Activated CD4-positive, alpha-beta T cell treated with anti-CD3 and anti-CD28 coated beads for 36 hours (primary cell): ENCODE data around the gene CFL1. TPM values are rescaled to one million over a fixed set of nuclear protein-coding genes. Genes with fewer than 3 reads are reported as not detected.

Experiments
- ATAC-seq: fragments of 200-7000 bp; cut with Tn5 transposase; one replicate; pipeline ENCODE4 v1.10.0; 2021; ENCODE audit warnings: mild to moderate bottlenecking, moderate library complexity
- CTCF ChIA-PET: fragments of 350-600 bp; sonication (Branson Sonifier 250); formaldehyde crosslinking; loops from one replicate; lab custom pipeline; 2021; ENCODE audit warnings: antibody characterized with exemption; lab: Charles Lee
- POLR2A ChIA-PET: fragments of 350-600 bp; sonication (Branson Sonifier 250); formaldehyde crosslinking; loops from one replicate; lab custom pipeline; 2021; ENCODE audit warnings: antibody characterized with exemption, inconsistent platforms; lab: Charles Lee
- DNase-seq: peaks from one replicate; pipeline ENCODE4 v3.0.0-alpha.2; 2020
- H3K27ac Mint-ChIP-seq: one replicate; pipeline ENCODE4 v1.8.0; 2021; ENCODE audit warnings: mixed read lengths
- H3K27me3 Mint-ChIP-seq: one replicate; pipeline ENCODE4 v1.8.0; 2021; ENCODE audit warnings: mixed read lengths
- H3K36me3 Mint-ChIP-seq: one replicate; pipeline ENCODE4 v1.8.0; 2021; ENCODE audit warnings: low read depth, mixed read lengths
- H3K4me1 Mint-ChIP-seq: one replicate; pipeline ENCODE4 v1.8.0; 2021; ENCODE audit warnings: mixed read lengths
- H3K4me3 Mint-ChIP-seq: one replicate; pipeline ENCODE4 v1.8.0; 2021; ENCODE audit warnings: mild to moderate bottlenecking, moderate library complexity, mixed read lengths
- H3K9me3 Mint-ChIP-seq: one replicate; pipeline ENCODE4 v1.8.0; 2021; ENCODE audit warnings: low read depth, mixed read lengths
- intact Hi-C, 2 experiments: fragments of 100-400 bp; cut with DNase I in 1 of 2; cut with micrococcal nuclease in 1 of 2; formaldehyde crosslinking; loops; one replicate each; pipeline versions ENCODE4 v1.14.2 to v1.15.1; 2022 to 2024; cut with DNase I, micrococcal nuclease
- total RNA-seq, 2 experiments: library from RNA; stranded (reverse); gene quantifications; one replicate each; pipeline ENCODE4 v1.2.3, GENCODE V29; 2021

CFL1 gene
- total RNA-seq, 2 experiments from 2014 or later, result 888 to 1,074 TPM

- H3K27ac Mint-ChIP-seq, result no peak overlapping the region
- H3K9me3 Mint-ChIP-seq, result no peaks in the 10 kb centered on the region
- H3K27me3 Mint-ChIP-seq, result no peaks in the 10 kb centered on the region
- DNase-seq, result no peak
- H3K36me3 Mint-ChIP-seq, result peaks cover 15% of the 10 kb centered on the region
- CTCF ChIA-PET, result interaction anchor here (0.6 to 4.8 kb wide), 5 partner anchors 10 to 134 kb away, joined by 3 to 76 read pairs (median 4); partner anchors contain the start of genes CCDC85B, FIBP and MUS81
- POLR2A ChIA-PET, result no interaction called here
- intact Hi-C loops, result no loop called here
- ATAC-seq, result no peak
- H3K4me1 Mint-ChIP-seq, result peaks cover 13% of the 10 kb centered on the region
- H3K4me3 Mint-ChIP-seq, result no peak overlapping the region
These were observed 12.3 kb upstream of the CFL1 start for GRCh38 chr11:65870307-65870658.

- no peaks in the 10 kb centered on the region for H3K27me3 Mint-ChIP-seq
- no peak for ATAC-seq
- no peak overlapping the region for H3K4me3 Mint-ChIP-seq
- H3K36me3 Mint-ChIP-seq, result peaks cover 20% of the 10 kb centered on the region
- no peak overlapping the region for H3K27ac Mint-ChIP-seq
- ChIA-PET POLR2A (no interaction called here), CTCF (interaction anchor here (0.6 to 4.8 kb wide), 5 partner anchors 9 to 153 kb away, joined by 3 to 76 read pairs (median 4); partner anchors contain the start of genes CCDC85B, FIBP and MUS81)
- DNase-seq, result peak; percentile 16
- H3K4me1 Mint-ChIP-seq, result peaks cover 13% of the 10 kb centered on the region
- intact Hi-C loops, result no loop called here
- no peaks in the 10 kb centered on the region for H3K9me3 Mint-ChIP-seq
These were observed 11.8 kb upstream of the CFL1 start for GRCh38 chr11:65869643-65870306.

- Mint-ChIP-seq H3K4me1 (peaks cover 12% of the 10 kb centered on the region), H3K4me3 (no peak overlapping the region), H3K27ac (no peak overlapping the region), H3K27me3 (no peaks in the 10 kb centered on the region), H3K9me3 (no peaks in the 10 kb centered on the region), H3K36me3 (peaks cover 27% of the 10 kb centered on the region)
- CTCF ChIA-PET, result interaction anchor here (0.8 to 4.8 kb wide), 3 partner anchors 8 to 154 kb away, joined by 3 to 76 read pairs (median 45); partner anchors contain the start of genes CCDC85B, FIBP and MUS81
- POLR2A ChIA-PET, result interaction anchor here (0.9 to 1.4 kb wide), 2 partner anchors 9 to 21 kb away, joined by 4 to 6 read pairs; partner anchors contain the start of genes CCDC85B and MUS81
- DNase-seq, result peak; percentile 6
- no peak for ATAC-seq
- intact Hi-C loops, result no loop called here
These were observed 10.9 kb upstream of the CFL1 start for GRCh38 chr11:65868907-65869306.

- peaks cover 8% of the 10 kb centered on the region for H3K4me1 Mint-ChIP-seq
- ATAC-seq, result peak; percentile 40
- H3K4me3 Mint-ChIP-seq, result no peak overlapping the region
- H3K27me3 Mint-ChIP-seq, result no peaks in the 10 kb centered on the region
- peak; percentile 52 for DNase-seq
- ChIA-PET POLR2A (interaction anchor here (0.6 to 1.4 kb wide), 3 partner anchors 8 to 103 kb away, joined by 3 to 6 read pairs (median 4); partner anchors contain the start of genes CCDC85B and MUS81), CTCF (interaction anchor here (1.0 to 4.8 kb wide), 3 partner anchors 8 to 19 kb away, joined by 3 to 76 read pairs (median 45); partner anchors contain the start of genes CCDC85B, FIBP and MUS81)
- intact Hi-C loops, result no loop called here
- no peak overlapping the region for H3K27ac Mint-ChIP-seq
- peaks cover 33% of the 10 kb centered on the region for H3K36me3 Mint-ChIP-seq
- H3K9me3 Mint-ChIP-seq, result no peaks in the 10 kb centered on the region
These were observed 10.2 kb upstream of the CFL1 start for GRCh38 chr11:65868076-65868667.

- H3K4me1 Mint-ChIP-seq, result peaks cover 10% of the 10 kb centered on the region
- CTCF ChIA-PET, result interaction anchor here (0.8 to 4.8 kb wide), 4 partner anchors 7 to 177 kb away, joined by 3 to 76 read pairs (median 24); partner anchors contain the start of genes CCDC85B, FIBP and MUS81
These were observed 9.5 kb upstream of the CFL1 start for GRCh38 chr11:65867284-65868071.

GRCh38 chr11:65866509-65867283 is 8.7 kb upstream of the CFL1 start:
- Mint-ChIP-seq H3K27me3 (no peaks in the 10 kb centered on the region), H3K9me3 (no peaks in the 10 kb centered on the region), H3K27ac (no peak overlapping the region), H3K4me3 (no peak overlapping the region), H3K4me1 (peaks cover 13% of the 10 kb centered on the region), H3K36me3 (peaks cover 41% of the 10 kb centered on the region)
- intact Hi-C loops, result no loop called here
- ATAC-seq (no peak), DNase-seq (no peak)
- ChIA-PET CTCF (interaction anchor here (0.8 to 1.0 kb wide), 2 partner anchors 23 to 178 kb away, joined by 3 read pairs; partner anchors contain the start of gene CCDC85B), POLR2A (interaction anchor here (0.7 to 1.2 kb wide), 2 partner anchors 15 to 24 kb away, joined by 3 read pairs; partner anchors contain the start of gene CCDC85B)

More at GRCh38 chr11:65867284-65868071, 9.5 kb upstream of the CFL1 start:
- Mint-ChIP-seq H3K9me3 (no peaks in the 10 kb centered on the region), H3K36me3 (peaks cover 39% of the 10 kb centered on the region), H3K27ac (no peak overlapping the region), H3K27me3 (no peaks in the 10 kb centered on the region), H3K4me3 (no peak overlapping the region)
- DNase-seq (peak; percentile 43), ATAC-seq (no peak)
- POLR2A ChIA-PET, result interaction anchor here (0.6 kb wide), 1 partner anchor 104 kb away, joined by 3 read pairs; no protein-coding TSS in a partner anchor
- intact Hi-C loops, result no loop called here

- Mint-ChIP-seq H3K9me3 (no peaks in the 10 kb centered on the region), H3K4me3 (no peak overlapping the region), H3K36me3 (peaks cover 45% of the 10 kb centered on the region), H3K27me3 (no peaks in the 10 kb centered on the region), H3K27ac (no peak overlapping the region), H3K4me1 (peaks cover 14% of the 10 kb centered on the region)
- DNase-seq (no peak), ATAC-seq (no peak)
- ChIA-PET CTCF (interaction anchor here (0.9 to 1.0 kb wide), 2 partner anchors 19 to 24 kb away, joined by 3 read pairs; partner anchors contain the start of gene CCDC85B), POLR2A (interaction anchor here (0.7 to 1.2 kb wide), 2 partner anchors 14 to 25 kb away, joined by 3 read pairs; partner anchors contain the start of gene CCDC85B)
- intact Hi-C loops, result no loop called here
These were observed 7.7 kb upstream of the CFL1 start for GRCh38 chr11:65865550-65866172.

- Mint-ChIP-seq H3K36me3 (peaks cover 46% of the 10 kb centered on the region), H3K27me3 (no peaks in the 10 kb centered on the region), H3K27ac (no peak overlapping the region), H3K4me1 (peaks cover 14% of the 10 kb centered on the region), H3K4me3 (no peak overlapping the region), H3K9me3 (no peaks in the 10 kb centered on the region)
- ATAC-seq (no peak), DNase-seq (no peak)
- POLR2A ChIA-PET, result no interaction called here
- CTCF ChIA-PET, result interaction anchor here (0.7 to 0.9 kb wide), 2 partner anchors 20 to 120 kb away, joined by 3 read pairs; no protein-coding TSS in a partner anchor
- intact Hi-C loops, result no loop called here
These were observed 6.9 kb upstream of the CFL1 start for GRCh38 chr11:65864706-65865471.

GRCh38 chr11:65863889-65864705 is 6.1 kb upstream of the CFL1 start:
- Mint-ChIP-seq H3K27ac (no peak overlapping the region), H3K9me3 (no peaks in the 10 kb centered on the region)
- POLR2A ChIA-PET, result interaction anchor here (1.7 kb wide), 1 partner anchor 7 kb away, joined by 6 read pairs; no protein-coding TSS in a partner anchor

More at GRCh38 chr11:65863889-65864705, 6.1 kb upstream of the CFL1 start:
- intact Hi-C loops, result no loop called here
- CTCF ChIA-PET, result interaction anchor here (0.6 kb wide), 2 partner anchors 138 to 401 kb away, joined by 3 read pairs; partner anchors contain the start of gene BANF1
- Mint-ChIP-seq H3K36me3 (peaks cover 46% of the 10 kb centered on the region), H3K4me3 (no peak overlapping the region), H3K4me1 (peaks cover 15% of the 10 kb centered on the region), H3K27me3 (no peaks in the 10 kb centered on the region)
- no peak for ATAC-seq
- DNase-seq, result no peak
